Measurements from ENCODE around the gene PDE1A.

The PDE1A gene

DNA sequence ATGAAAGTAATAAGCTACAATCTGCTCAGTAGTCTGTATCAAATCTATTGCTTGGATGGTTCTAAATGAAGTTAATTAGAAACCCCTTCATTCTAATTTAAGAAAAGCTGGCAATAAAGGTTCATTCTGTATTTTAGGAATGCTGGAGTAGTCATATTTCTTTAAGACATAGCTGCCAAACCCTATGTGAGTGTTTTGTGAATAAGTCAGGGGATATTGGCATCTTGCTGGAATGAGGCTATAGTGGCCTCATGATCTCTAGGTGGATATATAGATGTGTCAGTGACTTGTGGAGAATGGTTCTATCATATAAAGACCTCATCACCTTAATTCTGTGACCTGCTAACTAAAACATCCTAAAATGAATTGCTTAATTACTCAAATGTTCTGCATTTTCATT, 196.3 kb downstream of the PDE1A start:
- H3K4me3 ChIP-seq (ENCODE audit: low read depth in 1 of 2, low read length in 2 of 2) = no peak overlapping the region
- no peak overlapping the region for H3K9ac ChIP-seq (ENCODE audit: low read depth in 1 of 2, low read length in 2 of 2)
- no peaks in the 10 kb centered on the region for H3K4me1 ChIP-seq (ENCODE audit: control insufficient read depth in 1 of 2, insufficient read depth in 2 of 2, low read length in 2 of 2)
- no peak overlapping the region for H3K27ac ChIP-seq (ENCODE audit: low read depth, low read length)
- H3K36me3 ChIP-seq (ENCODE audit: control insufficient read depth in 1 of 2, insufficient read depth in 2 of 2, low read length in 2 of 2) = no peaks in the 10 kb centered on the region
- no peaks in the 10 kb centered on the region for H3K27me3 ChIP-seq (ENCODE audit: control insufficient read depth in 1 of 2, insufficient read depth in 2 of 2, low read length in 2 of 2)
- H3K9me3 ChIP-seq (ENCODE audit: control insufficient read depth in 1 of 2, low read length in 2 of 2) = no peaks in the 10 kb centered on the region

DNA sequence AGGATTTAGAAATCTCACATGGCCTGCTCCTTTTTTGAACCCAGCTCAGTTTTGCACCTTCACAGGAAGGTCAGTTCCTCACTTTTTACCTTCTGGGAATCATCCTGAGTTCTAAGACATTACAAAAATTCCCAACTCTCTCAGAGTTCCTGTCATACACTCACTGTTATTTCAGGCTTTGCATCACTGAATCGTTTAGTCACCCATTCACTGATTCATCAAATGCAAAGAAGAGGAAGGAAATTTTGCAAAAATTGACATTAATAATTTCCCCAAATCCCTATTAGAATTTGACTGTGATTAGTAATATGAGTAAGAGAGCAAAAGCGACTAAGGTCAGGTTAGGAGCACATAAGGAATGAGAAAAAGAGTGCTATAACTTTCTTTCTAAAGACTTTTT, 197.5 kb downstream of the PDE1A start:
- Histone ChIP-seq H3K27me3 (ENCODE audit: control insufficient read depth in 1 of 2, insufficient read depth in 2 of 2, low read length in 2 of 2) (no peaks in the 10 kb centered on the region), H3K4me1 (ENCODE audit: control insufficient read depth in 1 of 2, insufficient read depth in 2 of 2, low read length in 2 of 2) (no peaks in the 10 kb centered on the region), H3K27ac (ENCODE audit: low read depth, low read length) (no peak overlapping the region), H3K36me3 (ENCODE audit: control insufficient read depth in 1 of 2, insufficient read depth in 2 of 2, low read length in 2 of 2) (no peaks in the 10 kb centered on the region), H3K9me3 (ENCODE audit: control insufficient read depth in 1 of 2, low read length in 2 of 2) (no peaks in the 10 kb centered on the region), H3K4me3 (ENCODE audit: low read depth in 1 of 2, low read length in 2 of 2) (no peak overlapping the region), H3K9ac (ENCODE audit: low read depth in 1 of 2, low read length in 2 of 2) (no peak overlapping the region)

DNA sequence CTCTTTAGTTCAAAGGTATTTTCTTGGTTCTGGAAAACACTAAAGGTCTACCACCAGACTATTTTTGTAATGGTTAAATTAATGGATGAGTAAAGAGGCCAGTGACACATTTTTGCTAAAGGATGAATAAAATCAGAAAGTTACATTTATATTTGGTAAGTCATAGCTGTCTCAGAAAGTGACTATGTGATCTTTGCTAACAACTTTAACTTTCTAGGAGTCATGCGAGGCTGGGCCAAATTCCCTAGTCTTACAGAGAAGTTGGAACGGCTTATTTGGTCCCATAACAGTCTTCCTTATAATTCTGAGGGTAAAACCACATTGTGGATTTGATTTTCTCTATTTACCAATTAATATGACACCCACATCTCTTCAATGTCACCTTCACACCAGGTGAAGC, 198.1 kb downstream of the PDE1A start:
- Histone ChIP-seq H3K9me3 (ENCODE audit: control insufficient read depth in 1 of 2, low read length in 2 of 2) (no peaks in the 10 kb centered on the region), H3K27ac (ENCODE audit: low read depth, low read length) (no peak overlapping the region), H3K9ac (ENCODE audit: low read depth in 1 of 2, low read length in 2 of 2) (no peak overlapping the region), H3K4me1 (ENCODE audit: control insufficient read depth in 1 of 2, insufficient read depth in 2 of 2, low read length in 2 of 2) (no peaks in the 10 kb centered on the region), H3K36me3 (ENCODE audit: control insufficient read depth in 1 of 2, insufficient read depth in 2 of 2, low read length in 2 of 2) (no peaks in the 10 kb centered on the region), H3K4me3 (ENCODE audit: low read depth in 1 of 2, low read length in 2 of 2) (no peak overlapping the region), H3K27me3 (ENCODE audit: control insufficient read depth in 1 of 2, insufficient read depth in 2 of 2, low read length in 2 of 2) (no peaks in the 10 kb centered on the region)

DNA sequence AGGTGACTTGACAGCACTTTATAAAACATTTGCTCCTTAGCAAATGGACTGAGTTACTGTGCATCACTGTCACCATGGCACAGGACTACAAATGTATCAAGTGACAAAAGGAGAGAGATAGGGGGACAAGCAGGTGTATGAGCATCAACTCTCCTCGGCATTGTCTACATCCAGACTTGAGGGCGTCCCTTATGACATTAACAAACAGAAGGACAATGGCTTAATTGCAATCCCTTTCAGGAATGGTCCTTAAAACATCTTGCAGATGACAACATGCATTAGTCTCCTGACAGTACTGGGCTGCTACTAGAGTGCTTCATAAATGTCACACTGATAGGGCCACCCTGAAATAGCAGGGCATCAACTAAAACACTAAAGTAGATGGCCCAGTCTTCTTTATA, 198.8 kb downstream of the PDE1A start:
- Histone ChIP-seq H3K4me1 (ENCODE audit: control insufficient read depth in 1 of 2, insufficient read depth in 2 of 2, low read length in 2 of 2) (no peaks in the 10 kb centered on the region), H3K4me3 (ENCODE audit: low read depth in 1 of 2, low read length in 2 of 2) (no peak overlapping the region), H3K9me3 (ENCODE audit: control insufficient read depth in 1 of 2, low read length in 2 of 2) (no peaks in the 10 kb centered on the region), H3K27ac (ENCODE audit: low read depth, low read length) (no peak overlapping the region), H3K27me3 (ENCODE audit: control insufficient read depth in 1 of 2, insufficient read depth in 2 of 2, low read length in 2 of 2) (no peaks in the 10 kb centered on the region), H3K36me3 (ENCODE audit: control insufficient read depth in 1 of 2, insufficient read depth in 2 of 2, low read length in 2 of 2) (no peaks in the 10 kb centered on the region), H3K9ac (ENCODE audit: low read depth in 1 of 2, low read length in 2 of 2) (no peak overlapping the region)

DNA sequence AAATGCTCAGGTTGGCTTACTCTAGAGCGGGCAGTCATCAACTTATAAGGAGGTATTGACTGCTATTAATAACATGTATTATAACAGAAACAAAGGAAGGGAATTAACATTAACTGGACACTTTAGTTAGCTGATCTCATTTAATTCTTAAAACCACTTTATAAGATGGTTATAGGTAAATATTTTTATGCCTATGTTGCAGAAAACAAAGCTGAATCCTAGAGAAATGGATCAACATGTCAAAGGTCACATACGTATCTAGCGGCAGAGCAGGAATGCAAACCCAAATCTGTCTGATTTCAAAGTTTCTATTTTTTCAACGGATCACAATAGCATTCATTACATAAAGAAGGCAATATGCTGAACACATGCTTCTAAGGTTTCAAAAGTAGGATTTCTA, 200.0 kb downstream of the PDE1A start:
- Histone ChIP-seq H3K9ac (ENCODE audit: low read depth in 1 of 2, low read length in 2 of 2) (no peak overlapping the region), H3K9me3 (ENCODE audit: control insufficient read depth in 1 of 2, low read length in 2 of 2) (no peaks in the 10 kb centered on the region), H3K4me1 (ENCODE audit: control insufficient read depth in 1 of 2, insufficient read depth in 2 of 2, low read length in 2 of 2) (no peaks in the 10 kb centered on the region), H3K36me3 (ENCODE audit: control insufficient read depth in 1 of 2, insufficient read depth in 2 of 2, low read length in 2 of 2) (no peaks in the 10 kb centered on the region), H3K4me3 (ENCODE audit: low read depth in 1 of 2, low read length in 2 of 2) (no peak overlapping the region), H3K27me3 (ENCODE audit: control insufficient read depth in 1 of 2, insufficient read depth in 2 of 2, low read length in 2 of 2) (no peaks in the 10 kb centered on the region), H3K27ac (ENCODE audit: low read depth, low read length) (no peak overlapping the region)

DNA sequence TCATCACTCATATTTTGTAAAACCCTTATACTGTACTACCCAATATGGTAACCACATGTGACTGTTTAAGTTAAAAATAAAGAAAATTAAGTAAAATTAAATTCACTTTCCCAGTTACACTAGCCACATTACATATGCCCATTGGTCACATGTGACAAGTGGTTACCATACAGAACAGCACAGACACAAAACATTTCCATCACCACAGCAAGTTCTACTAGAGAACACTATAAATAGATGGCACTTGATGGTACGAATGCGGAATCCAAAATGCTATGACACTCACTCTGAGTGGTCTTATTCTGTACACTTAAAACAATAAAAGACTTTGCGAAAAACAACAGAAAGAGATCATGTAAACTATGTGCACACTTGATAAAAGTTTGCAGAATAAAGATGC, 202.2 kb downstream of the PDE1A start:
- Histone ChIP-seq H3K4me3 (ENCODE audit: low read depth in 1 of 2, low read length in 2 of 2) (no peak overlapping the region), H3K27ac (ENCODE audit: low read depth, low read length) (no peak overlapping the region), H3K27me3 (ENCODE audit: control insufficient read depth in 1 of 2, insufficient read depth in 2 of 2, low read length in 2 of 2) (no peaks in the 10 kb centered on the region), H3K9me3 (ENCODE audit: control insufficient read depth in 1 of 2, low read length in 2 of 2) (no peaks in the 10 kb centered on the region), H3K36me3 (ENCODE audit: control insufficient read depth in 1 of 2, insufficient read depth in 2 of 2, low read length in 2 of 2) (no peaks in the 10 kb centered on the region), H3K9ac (ENCODE audit: low read depth in 1 of 2, low read length in 2 of 2) (no peak overlapping the region), H3K4me1 (ENCODE audit: control insufficient read depth in 1 of 2, insufficient read depth in 2 of 2, low read length in 2 of 2) (no peaks in the 10 kb centered on the region)

DNA sequence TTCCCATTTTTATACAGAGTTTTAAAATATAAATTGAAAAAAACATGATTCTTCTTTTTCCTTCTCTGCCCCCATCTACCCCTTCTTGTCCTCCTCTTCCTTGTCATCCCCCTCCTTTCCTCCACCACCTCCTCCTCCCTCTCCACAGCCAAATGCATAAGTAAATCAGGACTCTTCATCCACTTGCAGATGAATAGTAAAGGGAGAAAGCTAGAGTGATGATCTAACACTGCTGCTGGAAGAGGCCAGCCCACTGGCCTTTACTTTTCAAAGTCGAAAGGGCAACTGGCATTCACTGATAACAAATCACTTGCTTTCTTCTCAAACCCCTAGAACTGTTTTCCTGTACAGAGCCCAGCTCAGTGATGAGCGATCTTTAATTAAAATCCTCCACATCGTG, 205.8 kb downstream of the PDE1A start:
- no peaks in the 10 kb centered on the region for H3K4me1 ChIP-seq (ENCODE audit: control insufficient read depth in 1 of 2, insufficient read depth in 2 of 2, low read length in 2 of 2)
- no peaks in the 10 kb centered on the region for H3K27me3 ChIP-seq (ENCODE audit: control insufficient read depth in 1 of 2, insufficient read depth in 2 of 2, low read length in 2 of 2)
- no peak overlapping the region for H3K4me3 ChIP-seq (ENCODE audit: low read depth in 1 of 2, low read length in 2 of 2)

DNA sequence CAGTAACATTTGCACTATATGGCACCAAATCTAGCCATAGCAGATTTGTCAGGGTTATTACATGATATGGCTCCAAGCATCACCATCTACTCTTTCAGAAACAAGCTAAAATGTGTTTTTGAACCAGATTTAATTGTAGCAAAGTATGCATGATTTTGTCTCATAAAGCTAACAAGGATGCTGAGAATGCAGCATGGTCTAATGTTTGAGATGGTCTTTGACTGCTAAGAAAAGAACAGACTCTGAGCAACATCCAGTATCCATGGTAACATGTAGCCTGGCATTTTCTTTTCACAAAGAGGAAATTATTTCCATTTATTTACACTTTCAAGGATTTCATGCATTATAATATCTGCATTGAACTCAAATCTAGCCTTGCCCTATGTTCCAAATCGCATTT, 206.5 kb downstream of the PDE1A start:
- no peak overlapping the region for H3K4me3 ChIP-seq (ENCODE audit: low read depth in 1 of 2, low read length in 2 of 2)
- no peaks in the 10 kb centered on the region for H3K27me3 ChIP-seq (ENCODE audit: control insufficient read depth in 1 of 2, insufficient read depth in 2 of 2, low read length in 2 of 2)
- H3K36me3 ChIP-seq (ENCODE audit: control insufficient read depth in 1 of 2, insufficient read depth in 2 of 2, low read length in 2 of 2) = no peaks in the 10 kb centered on the region
- no peaks in the 10 kb centered on the region for H3K9me3 ChIP-seq (ENCODE audit: control insufficient read depth in 1 of 2, low read length in 2 of 2)
- no peak overlapping the region for H3K9ac ChIP-seq (ENCODE audit: low read depth in 1 of 2, low read length in 2 of 2)
- H3K27ac ChIP-seq (ENCODE audit: low read depth, low read length) = no peak overlapping the region
- no peaks in the 10 kb centered on the region for H3K4me1 ChIP-seq (ENCODE audit: control insufficient read depth in 1 of 2, insufficient read depth in 2 of 2, low read length in 2 of 2)

More for the DNA sequence above, 205.8 kb downstream of the PDE1A start:
- Histone ChIP-seq H3K27ac (ENCODE audit: low read depth, low read length) (no peak overlapping the region), H3K9ac (ENCODE audit: low read depth in 1 of 2, low read length in 2 of 2) (no peak overlapping the region), H3K36me3 (ENCODE audit: control insufficient read depth in 1 of 2, insufficient read depth in 2 of 2, low read length in 2 of 2) (no peaks in the 10 kb centered on the region), H3K9me3 (ENCODE audit: control insufficient read depth in 1 of 2, low read length in 2 of 2) (no peaks in the 10 kb centered on the region)

DNA sequence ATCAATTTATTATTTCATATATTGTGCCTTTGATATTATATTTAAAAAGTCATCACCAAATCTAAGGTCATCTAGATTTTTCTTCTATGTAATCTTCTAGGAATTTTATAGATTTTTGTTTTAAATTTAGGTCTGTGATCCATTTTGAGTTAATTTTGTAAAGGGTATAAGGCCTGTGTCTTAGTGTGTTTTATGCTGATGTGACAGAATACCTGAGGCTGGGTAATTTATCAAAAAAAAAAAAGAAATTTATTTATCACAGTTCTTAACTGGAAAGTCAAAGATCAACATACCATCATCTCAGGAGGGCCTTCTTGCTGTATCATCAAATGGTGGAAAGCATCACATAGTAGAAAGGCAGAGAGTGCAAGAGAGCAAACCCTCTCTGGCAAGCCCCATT, 216.2 kb downstream of the PDE1A start:
- H3K27me3 ChIP-seq (ENCODE audit: control insufficient read depth in 1 of 2, insufficient read depth in 2 of 2, low read length in 2 of 2) = no peaks in the 10 kb centered on the region
- H3K4me1 ChIP-seq (ENCODE audit: control insufficient read depth in 1 of 2, insufficient read depth in 2 of 2, low read length in 2 of 2) = no peaks in the 10 kb centered on the region
- no peaks in the 10 kb centered on the region for H3K36me3 ChIP-seq (ENCODE audit: control insufficient read depth in 1 of 2, insufficient read depth in 2 of 2, low read length in 2 of 2)
- H3K9ac ChIP-seq (ENCODE audit: low read depth in 1 of 2, low read length in 2 of 2) = no peak overlapping the region
- no peak overlapping the region for H3K27ac ChIP-seq (ENCODE audit: low read depth, low read length)
- H3K4me3 ChIP-seq (ENCODE audit: low read depth in 1 of 2, low read length in 2 of 2) = no peak overlapping the region
- no peaks in the 10 kb centered on the region for H3K9me3 ChIP-seq (ENCODE audit: control insufficient read depth in 1 of 2, low read length in 2 of 2)

DNA sequence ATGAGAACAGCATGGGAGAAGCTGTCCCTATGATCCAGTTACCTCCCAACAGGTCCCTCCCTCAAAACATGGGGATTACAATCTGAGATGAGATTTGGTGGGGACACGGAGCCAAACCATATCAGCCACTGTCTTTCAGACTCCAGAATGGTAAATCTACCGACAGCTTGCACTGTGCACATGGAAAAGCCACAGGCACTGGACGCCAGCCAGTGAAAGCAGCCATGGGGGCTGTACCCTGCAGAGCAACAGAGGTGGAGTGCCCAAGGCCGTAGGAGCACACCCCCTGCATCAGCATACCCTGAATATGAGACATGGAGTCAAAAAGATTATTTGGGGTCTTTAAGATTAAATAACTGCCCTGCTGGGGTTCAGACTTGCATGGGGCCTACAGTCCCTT, 218.4 kb downstream of the PDE1A start:
- Histone ChIP-seq H3K9me3 (ENCODE audit: control insufficient read depth in 1 of 2, low read length in 2 of 2) (no peaks in the 10 kb centered on the region), H3K36me3 (ENCODE audit: control insufficient read depth in 1 of 2, insufficient read depth in 2 of 2, low read length in 2 of 2) (no peaks in the 10 kb centered on the region), H3K4me1 (ENCODE audit: control insufficient read depth in 1 of 2, insufficient read depth in 2 of 2, low read length in 2 of 2) (no peaks in the 10 kb centered on the region), H3K4me3 (ENCODE audit: low read depth in 1 of 2, low read length in 2 of 2) (no peak overlapping the region), H3K9ac (ENCODE audit: low read depth in 1 of 2, low read length in 2 of 2) (no peak overlapping the region), H3K27me3 (ENCODE audit: control insufficient read depth in 1 of 2, insufficient read depth in 2 of 2, low read length in 2 of 2) (no peaks in the 10 kb centered on the region), H3K27ac (ENCODE audit: low read depth, low read length) (no peak overlapping the region)

DNA sequence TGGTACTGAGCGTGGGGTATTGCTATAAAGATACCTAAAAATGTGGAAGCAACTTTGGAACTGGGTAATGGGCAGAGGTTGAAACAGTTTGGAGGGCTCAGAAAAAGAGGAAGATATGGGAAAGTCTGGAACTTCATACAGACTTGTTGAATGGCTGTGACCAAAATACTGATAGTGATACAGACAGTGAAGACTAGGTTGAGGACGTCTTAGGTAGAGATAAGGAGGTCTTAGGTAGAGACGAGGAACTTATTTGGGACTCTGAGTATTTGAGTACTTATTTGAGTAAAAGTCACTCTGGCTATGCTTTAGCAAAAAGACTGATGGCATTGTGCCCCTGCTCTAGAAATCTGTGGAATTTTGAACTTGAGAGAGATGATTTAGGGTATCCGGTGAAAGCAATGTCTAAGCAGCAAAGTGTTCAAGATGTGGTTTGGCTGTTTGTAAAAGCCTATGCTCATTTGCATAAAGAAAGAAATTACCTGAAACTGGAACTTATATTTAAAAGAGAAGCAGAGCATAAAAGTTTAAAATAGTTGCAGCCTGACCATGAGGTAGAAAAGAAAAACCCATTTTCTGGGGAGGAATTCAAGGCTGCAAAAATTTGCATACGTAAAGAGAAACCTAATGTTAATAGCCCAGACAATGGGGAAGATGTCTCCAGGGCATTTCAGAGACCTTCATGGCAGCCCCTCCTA, 219.6 kb downstream of the PDE1A start:
- H3K9ac ChIP-seq (ENCODE audit: low read depth in 1 of 2, low read length in 2 of 2) = no peak overlapping the region
- H3K4me1 ChIP-seq (ENCODE audit: control insufficient read depth in 1 of 2, insufficient read depth in 2 of 2, low read length in 2 of 2) = no peaks in the 10 kb centered on the region
- H3K27ac ChIP-seq (ENCODE audit: low read depth, low read length) = no peak overlapping the region
- H3K27me3 ChIP-seq (ENCODE audit: control insufficient read depth in 1 of 2, insufficient read depth in 2 of 2, low read length in 2 of 2) = no peaks in the 10 kb centered on the region
- H3K9me3 ChIP-seq (ENCODE audit: control insufficient read depth in 1 of 2, low read length in 2 of 2) = no peaks in the 10 kb centered on the region
- H3K36me3 ChIP-seq (ENCODE audit: control insufficient read depth in 1 of 2, insufficient read depth in 2 of 2, low read length in 2 of 2) = no peaks in the 10 kb centered on the region
- no peak overlapping the region for H3K4me3 ChIP-seq (ENCODE audit: low read depth in 1 of 2, low read length in 2 of 2)
